Activated T-helper 17 cell treated with anti-CD3 and anti-CD28 coated beads, Interleukin-2, amount 50 U/mL, for 72 hours (primary cell): Measurements from ENCODE around the gene OR51F1. TPM values are rescaled to one million over a fixed set of nuclear protein-coding genes. Genes with fewer than 3 reads are reported as not detected.
"Not testable (repeated sequence)": the region's sequence is repeated elsewhere in the genome, so short reads cannot be mapped to it uniquely, and the experiment has no call there.

Experiments used
- ATAC-seq: fragments of 150-1000 bp; cut with Tn5 transposase; replicated peaks from 2 replicates; pipeline ENCODE4 v1.10.0; 2021; ENCODE audit warnings: mild to moderate bottlenecking, moderate library complexity
- H3K27ac Mint-ChIP-seq: one replicate; pipeline ENCODE4 v1.8.0; 2022; ENCODE audit warnings: mixed read lengths
- H3K27me3 Mint-ChIP-seq: one replicate; pipeline ENCODE4 v1.8.0; 2022; ENCODE audit warnings: mixed read lengths
- H3K36me3 Mint-ChIP-seq: one replicate; pipeline ENCODE4 v1.8.0; 2022; ENCODE audit warnings: low read depth, mild to moderate bottlenecking, mixed read lengths
- H3K4me1 Mint-ChIP-seq: one replicate; pipeline ENCODE4 v1.8.0; 2022; ENCODE audit warnings: mixed read lengths
- H3K4me3 Mint-ChIP-seq: one replicate; pipeline ENCODE4 v1.8.0; 2022; ENCODE audit warnings: mild to moderate bottlenecking, mixed read lengths
- H3K9me3 Mint-ChIP-seq: one replicate; pipeline ENCODE4 v1.8.0; 2022; ENCODE audit warnings: mixed read lengths
- total RNA-seq, 2 donors: library from RNA; stranded (reverse); gene quantifications; one replicate each; pipeline ENCODE4 v1.2.3, GENCODE V29; 2022

Gene OR51F1
- total RNA-seq = not detected

- Mint-ChIP-seq H3K27me3 (peaks cover 3% of the 10 kb centered on the region), H3K4me3 (no peak within 1 kb of the TSS), H3K36me3 (no peaks in the 10 kb centered on the region), H3K9me3 (no peaks in the 10 kb centered on the region), H3K27ac (no peak within 1 kb of the TSS), H3K4me1 (no peaks in the 10 kb centered on the region)
- no peak for ATAC-seq
Observed at GRCh38 chr11:4769838-4770237, at the start of gene OR51F1. Gene OR51F1, minus strand, starts transcription at chr11:4769938. Its CDS starts 0 bp downstream, at chr11:4769938.

- Mint-ChIP-seq H3K36me3 (no peaks in the 10 kb centered on the region), H3K4me1 (no peaks in the 10 kb centered on the region), H3K9me3 (no peaks in the 10 kb centered on the region), H3K27ac (no peak overlapping the region), H3K4me3 (no peak overlapping the region), H3K27me3 (no peaks in the 10 kb centered on the region)
- no peak for ATAC-seq
Observed at GRCh38 chr11:4809246-4809645, 39.5 kb upstream of the OR51F1 start.

GRCh38 chr11:4808476-4808875 is 38.7 kb upstream of the OR51F1 start:
- Mint-ChIP-seq H3K36me3 (no peaks in the 10 kb centered on the region), H3K9me3 (peaks cover 5% of the 10 kb centered on the region), H3K27ac (no peak overlapping the region), H3K4me3 (no peak overlapping the region), H3K27me3 (peaks cover under 1% of the 10 kb centered on the region), H3K4me1 (no peaks in the 10 kb centered on the region)
- no peak for ATAC-seq

GRCh38 chr11:4804280-4804679 is 34.5 kb upstream of the OR51F1 start, which contains the start of gene OR52R1:
Gene OR52R1, minus strand, starts transcription at chr11:4804380. Its CDS starts 0 bp downstream, at chr11:4804380.
- no peak within 1 kb of the TSS for H3K27ac Mint-ChIP-seq
- no peak for ATAC-seq
- no peak within 1 kb of the TSS for H3K4me3 Mint-ChIP-seq
- peaks cover 7% of the 10 kb centered on the region for H3K27me3 Mint-ChIP-seq
- H3K4me1 Mint-ChIP-seq = no peaks in the 10 kb centered on the region
- H3K36me3 Mint-ChIP-seq = no peaks in the 10 kb centered on the region
- H3K9me3 Mint-ChIP-seq = peaks cover 8% of the 10 kb centered on the region

- ATAC-seq, H3K27me3 Mint-ChIP-seq, H3K4me3 Mint-ChIP-seq, H3K27ac Mint-ChIP-seq, H3K4me1 Mint-ChIP-seq, H3K9me3 Mint-ChIP-seq, H3K36me3 Mint-ChIP-seq: not testable (repeated sequence)
Observed at GRCh38 chr11:4801316-4801715, 31.6 kb upstream of the OR51F1 start.

GRCh38 chr11:4798427-4799183 is 28.9 kb upstream of the OR51F1 start:
- Mint-ChIP-seq H3K4me1 (no peaks in the 10 kb centered on the region), H3K27ac (no peak overlapping the region), H3K27me3 (peaks cover 7% of the 10 kb centered on the region), H3K4me3 (no peak overlapping the region), H3K36me3 (no peaks in the 10 kb centered on the region), H3K9me3 (peaks cover 4% of the 10 kb centered on the region)
- ATAC-seq = no peak

- H3K36me3 Mint-ChIP-seq = no peaks in the 10 kb centered on the region
- H3K4me3 Mint-ChIP-seq = no peak overlapping the region
- ATAC-seq = no peak
- H3K9me3 Mint-ChIP-seq = peaks cover 3% of the 10 kb centered on the region
- H3K4me1 Mint-ChIP-seq = no peaks in the 10 kb centered on the region
- no peak overlapping the region for H3K27ac Mint-ChIP-seq
- H3K27me3 Mint-ChIP-seq = peaks cover 6% of the 10 kb centered on the region
Observed at GRCh38 chr11:4797206-4797605, 27.5 kb upstream of the OR51F1 start.

- Mint-ChIP-seq H3K36me3 (no peaks in the 10 kb centered on the region), H3K4me1 (no peaks in the 10 kb centered on the region), H3K27ac (no peak overlapping the region), H3K27me3 (peaks cover 17% of the 10 kb centered on the region), H3K4me3 (no peak overlapping the region), H3K9me3 (peaks cover 4% of the 10 kb centered on the region)
- ATAC-seq = no peak
Observed at GRCh38 chr11:4782454-4782853, 12.7 kb upstream of the OR51F1 start.

- H3K27ac Mint-ChIP-seq = no peak overlapping the region
- no peaks in the 10 kb centered on the region for H3K9me3 Mint-ChIP-seq
- H3K4me3 Mint-ChIP-seq = no peak overlapping the region
- H3K4me1 Mint-ChIP-seq = no peaks in the 10 kb centered on the region
- no peaks in the 10 kb centered on the region for H3K36me3 Mint-ChIP-seq
- ATAC-seq = no peak
- H3K27me3 Mint-ChIP-seq = peaks cover 3% of the 10 kb centered on the region
Observed at GRCh38 chr11:4768094-4768493, 1.6 kb downstream of the OR51F1 start.

- Mint-ChIP-seq H3K9me3 (no peaks in the 10 kb centered on the region), H3K27me3 (peaks cover 3% of the 10 kb centered on the region), H3K27ac (no peak overlapping the region), H3K4me1 (no peaks in the 10 kb centered on the region), H3K4me3 (no peak overlapping the region), H3K36me3 (no peaks in the 10 kb centered on the region)
- ATAC-seq = no peak
Observed at GRCh38 chr11:4766420-4767043, 3.2 kb downstream of the OR51F1 start.

GRCh38 chr11:4763096-4763495 is 6.6 kb downstream of the OR51F1 start:
- peaks cover 3% of the 10 kb centered on the region for H3K27me3 Mint-ChIP-seq
- H3K4me3 Mint-ChIP-seq = no peak overlapping the region
- no peaks in the 10 kb centered on the region for H3K36me3 Mint-ChIP-seq
- no peak overlapping the region for H3K27ac Mint-ChIP-seq
- H3K4me1 Mint-ChIP-seq = no peaks in the 10 kb centered on the region
- no peak for ATAC-seq
- H3K9me3 Mint-ChIP-seq = no peaks in the 10 kb centered on the region

- Mint-ChIP-seq H3K9me3 (no peaks in the 10 kb centered on the region), H3K4me3 (no peak overlapping the region), H3K27me3 (peaks cover 28% of the 10 kb centered on the region), H3K36me3 (no peaks in the 10 kb centered on the region), H3K27ac (no peak overlapping the region), H3K4me1 (no peaks in the 10 kb centered on the region)
- no peak for ATAC-seq
Observed at GRCh38 chr11:4751201-4751600, 18.5 kb downstream of the OR51F1 start.

GRCh38 chr11:4748438-4748837 is 21.3 kb downstream of the OR51F1 start:
- H3K27ac Mint-ChIP-seq = no peak overlapping the region
- peaks cover 28% of the 10 kb centered on the region for H3K27me3 Mint-ChIP-seq
- H3K4me1 Mint-ChIP-seq = no peaks in the 10 kb centered on the region
- H3K9me3 Mint-ChIP-seq = no peaks in the 10 kb centered on the region
- ATAC-seq = no peak
- no peak overlapping the region for H3K4me3 Mint-ChIP-seq
- no peaks in the 10 kb centered on the region for H3K36me3 Mint-ChIP-seq

GRCh38 chr11:4740735-4741134 is 29.0 kb downstream of the OR51F1 start:
- Mint-ChIP-seq H3K36me3 (no peaks in the 10 kb centered on the region), H3K27me3 (peaks cover 15% of the 10 kb centered on the region), H3K9me3 (no peaks in the 10 kb centered on the region), H3K4me1 (no peaks in the 10 kb centered on the region), H3K4me3 (no peak overlapping the region), H3K27ac (no peak overlapping the region)
- no peak for ATAC-seq

- ATAC-seq = no peak
- Mint-ChIP-seq H3K27ac (no peak overlapping the region), H3K27me3 (peaks cover 5% of the 10 kb centered on the region)
Observed at GRCh38 chr11:4727171-4727570, 42.6 kb downstream of the OR51F1 start.

More at GRCh38 chr11:4727171-4727570, 42.6 kb downstream of the OR51F1 start:
- Mint-ChIP-seq H3K4me1 (no peaks in the 10 kb centered on the region), H3K4me3 (no peak overlapping the region), H3K36me3 (no peaks in the 10 kb centered on the region), H3K9me3 (no peaks in the 10 kb centered on the region)
